SKM-1 treated with dmso at 0.1 percent for 144 hours (cell line): Measurements from ENCODE around the gene AKAP14.
"Not testable (repeated sequence)": the region's sequence is repeated elsewhere in the genome, so short reads cannot be mapped to it uniquely, and the experiment has no call there.

Source experiments
- DNase-seq: peaks from one replicate; lab custom pipeline; 2025; ENCODE audit not compliant: unreplicated experiment; lab: John Stamatoyannopoulos, UW

AKAP14 gene

DNA sequence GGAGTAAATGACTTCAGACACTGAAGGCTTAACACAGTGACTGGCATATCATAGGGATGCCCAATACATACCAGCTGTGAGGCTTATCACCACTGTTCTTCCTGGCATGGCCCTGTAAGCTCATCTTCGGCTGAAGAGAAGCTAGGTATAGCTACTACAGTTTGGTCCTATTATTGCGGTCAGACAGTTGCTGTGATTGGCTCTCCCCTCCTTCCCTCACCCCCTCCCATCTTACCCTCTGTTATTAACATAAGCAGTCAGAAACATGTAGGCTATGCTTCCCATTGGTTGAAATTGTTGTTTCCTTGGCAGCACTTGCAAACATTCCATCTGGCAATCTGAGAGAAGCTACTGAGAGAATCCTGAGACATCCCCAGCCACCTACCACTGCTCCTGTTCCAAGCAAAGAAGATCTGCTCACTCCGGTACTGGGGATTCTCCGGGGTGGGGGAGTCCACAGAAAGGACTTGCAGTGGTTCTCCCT is at the start of gene AKAP14:
AKAP14 (plus strand) TSS at position 51 of the 484 bp plus-strand sequence. CDS start 7,331 bp downstream, outside the sequence.
- DNase-seq, result no peak

DNA sequence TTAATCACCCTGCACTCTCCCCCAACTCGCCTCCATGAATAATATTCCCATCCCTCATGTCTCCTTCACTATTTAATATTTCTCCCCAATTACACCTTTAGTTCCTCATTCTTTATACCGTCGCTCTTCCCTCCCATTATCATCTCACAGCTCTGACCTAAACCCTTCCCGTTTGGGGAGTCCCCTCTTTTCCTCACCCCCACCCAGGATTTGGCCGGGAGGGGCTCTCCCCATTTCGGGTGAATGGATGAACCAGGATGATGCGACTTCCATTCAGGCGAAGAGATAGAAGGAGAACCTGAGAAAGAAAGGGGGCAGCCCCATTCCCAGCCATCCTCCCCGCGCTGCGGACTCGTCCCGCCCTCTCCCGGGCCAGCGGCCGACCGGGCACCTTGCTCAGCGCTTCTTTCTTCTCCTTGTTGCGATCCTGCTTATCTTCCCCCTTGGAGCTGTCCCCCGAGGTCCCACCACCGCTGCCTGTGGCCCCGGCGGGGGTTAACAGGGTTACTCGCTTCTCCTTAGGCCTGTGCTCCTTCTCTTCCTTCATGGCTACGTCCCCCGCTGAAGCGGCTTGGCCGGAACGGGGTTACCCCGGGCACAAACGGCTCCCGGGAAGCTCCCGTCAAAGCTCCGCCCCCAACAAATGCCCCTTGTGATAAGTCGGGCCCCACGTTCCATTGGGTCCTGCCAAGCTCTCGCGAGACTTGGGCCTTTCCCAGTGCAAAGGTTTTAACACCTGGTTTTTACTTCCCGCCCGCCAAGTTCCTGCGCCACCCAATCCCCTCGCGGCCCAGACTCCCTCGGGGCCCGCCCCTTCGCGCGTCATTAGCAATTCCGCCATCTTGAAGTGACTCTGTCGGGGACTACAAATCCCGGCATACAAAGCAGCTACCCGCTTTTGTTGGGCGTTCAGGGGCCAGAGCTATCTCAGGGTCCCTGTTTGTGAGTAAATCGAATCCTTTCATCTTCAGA is 43.0 kb upstream of the AKAP14 start, which contains the start of gene UPF3B:
UPF3B (minus strand) TSS at position 582 of the 972 bp plus-strand sequence; CDS start at position 547, 35 bp downstream.
- peak; percentile 94 for DNase-seq

DNA sequence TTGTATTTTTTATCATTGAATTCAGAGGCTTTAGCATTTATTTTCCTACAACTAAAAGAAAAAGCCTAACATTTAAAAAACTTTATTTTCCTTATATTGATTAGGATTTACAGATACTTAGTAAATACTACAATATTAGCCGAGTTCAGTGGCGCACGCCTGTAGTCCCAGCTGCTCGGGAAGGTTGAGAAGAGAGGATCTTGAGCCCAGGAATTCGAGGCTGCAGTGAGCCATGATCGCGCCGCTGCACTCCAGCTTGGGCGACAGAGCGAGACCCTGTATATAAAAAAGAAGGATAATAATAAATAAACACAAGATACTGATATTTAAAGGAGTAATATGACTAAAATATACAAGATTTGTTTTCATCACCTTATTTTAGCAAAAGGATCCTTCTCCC is 42.2 kb upstream of the AKAP14 start:
- DNase-seq, result no peak

- DNase-seq, result no peak
These were observed 25.0 kb upstream of the AKAP14 start for GRCh38 chrX:119870626-119871131.

GRCh38 chrX:119871245-119871598 is 24.5 kb upstream of the AKAP14 start:
- DNase-seq, result peak; percentile 25

DNA sequence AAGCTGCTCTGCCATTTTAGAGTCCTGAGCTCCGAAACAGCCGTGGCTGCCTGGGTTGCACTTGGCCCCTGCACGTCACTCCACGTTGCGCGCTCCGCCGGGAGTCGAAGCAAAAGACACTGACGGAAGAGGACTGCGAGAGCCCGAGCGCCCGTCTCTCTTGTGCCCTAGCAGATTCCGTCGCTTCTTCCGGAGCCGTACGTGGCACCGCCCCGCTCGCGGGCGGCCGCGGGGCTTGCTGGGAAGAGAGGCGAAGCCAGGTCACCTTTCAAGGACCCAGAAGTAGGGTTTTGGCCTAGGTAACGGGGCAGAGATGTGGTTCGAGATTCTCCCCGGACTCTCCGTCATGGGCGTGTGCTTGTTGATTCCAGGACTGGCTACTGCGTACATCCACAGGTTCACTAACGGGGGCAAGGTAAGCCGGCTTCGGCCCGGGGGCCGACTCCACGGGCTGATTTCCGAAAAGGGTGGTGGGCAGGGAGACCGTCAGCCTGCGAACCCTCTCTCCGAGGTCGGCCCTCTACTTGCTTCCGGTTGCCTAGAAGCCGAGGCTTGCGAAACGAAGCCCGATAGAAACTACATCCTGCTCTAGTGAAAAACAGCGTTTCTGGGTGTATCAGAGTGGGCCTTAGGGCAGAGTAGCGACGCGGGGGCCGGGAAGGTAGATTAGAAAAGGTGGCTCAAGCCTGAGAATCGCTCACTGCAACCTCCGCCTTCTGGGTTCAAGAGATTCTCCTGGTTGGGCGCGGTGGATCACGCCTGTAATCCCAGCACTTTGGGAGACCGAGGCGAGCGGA is 23.9 kb upstream of the AKAP14 start, which contains the start of the genes NDUFA1 and RNF113A:
NDUFA1 (plus strand) TSS at position 234 of the 797 bp plus-strand sequence; CDS start at position 314, 80 bp downstream.
RNF113A (minus strand) TSS at position 135 of the 797 bp plus-strand sequence; CDS start at position 15, 120 bp downstream.
- DNase-seq, result peak; percentile 82

DNA sequence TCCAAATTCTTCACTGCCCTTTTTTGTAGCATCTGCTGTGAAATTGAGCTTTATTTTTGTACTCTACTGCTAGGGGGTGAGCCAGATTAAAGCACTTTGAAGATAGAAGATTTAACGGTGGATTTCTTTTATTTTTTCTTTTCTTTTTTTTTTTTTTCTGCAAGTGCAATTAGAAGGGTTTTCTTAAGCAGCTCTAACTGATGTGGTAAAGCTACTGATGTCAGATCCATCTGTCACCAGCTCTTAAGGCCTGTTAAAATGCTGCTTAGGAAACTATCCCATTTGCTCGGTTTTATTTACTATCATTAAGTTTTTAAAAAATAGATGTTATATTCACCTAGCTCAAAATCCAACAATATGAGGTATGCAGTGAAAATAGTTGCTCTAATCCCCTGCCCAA is 17.0 kb upstream of the AKAP14 start:
- DNase-seq, result no peak

DNA sequence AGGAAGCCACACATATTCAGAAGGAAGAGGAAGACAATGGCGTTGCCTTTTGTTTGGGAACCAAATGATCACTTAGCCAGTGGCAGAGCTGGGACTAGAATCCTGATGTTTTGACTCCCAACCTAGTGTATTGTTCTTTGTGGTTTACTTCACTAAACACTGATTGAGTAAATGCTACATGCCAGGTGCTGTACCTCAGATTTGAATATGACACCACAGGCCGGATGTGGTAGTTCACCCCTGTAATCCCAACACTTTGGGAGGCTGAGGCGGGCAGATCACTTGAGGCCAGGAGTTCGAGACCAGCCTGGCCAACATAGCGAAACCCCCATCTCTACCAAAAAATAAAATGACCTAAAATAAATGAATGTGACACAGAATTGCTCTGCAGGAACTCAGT is 15.6 kb upstream of the AKAP14 start:
- DNase-seq, result no peak

GRCh38 chrX:119880552-119881437 is 14.9 kb upstream of the AKAP14 start:
- peak; percentile 16 for DNase-seq

- DNase-seq, result no peak
These were observed 9.9 kb upstream of the AKAP14 start for GRCh38 chrX:119885554-119886428.

- DNase-seq, result peak; percentile 44
These were observed 7.8 kb upstream of the AKAP14 start for GRCh38 chrX:119887721-119888425.

GRCh38 chrX:119890626-119891025 is 5.1 kb upstream of the AKAP14 start:
- DNase-seq, result not testable (repeated sequence)

GRCh38 chrX:119891961-119892692 is 3.6 kb upstream of the AKAP14 start:
- not testable (repeated sequence) for DNase-seq

- DNase-seq, result peak; percentile 63
These were observed 3.4 kb downstream of the AKAP14 start for GRCh38 chrX:119899125-119899524.

- no peak for DNase-seq
These were observed 5.3 kb downstream of the AKAP14 start for GRCh38 chrX:119900976-119901375.

GRCh38 chrX:119916310-119916709 is 20.6 kb downstream of the AKAP14 start:
- no peak for DNase-seq

GRCh38 chrX:119917877-119918276 is 22.2 kb downstream of the AKAP14 start:
- no peak for DNase-seq
